Hepatocyte (in vitro differentiated cells): ENCODE results near the gene STAT4. TPM values are rescaled to one million over a fixed set of nuclear protein-coding genes. Genes with fewer than 3 reads are reported as not detected.

Source experiments
- DNase-seq: peaks from one replicate; pipeline ENCODE4 v3.0.0-alpha.2; 2016; ENCODE audit warnings: low spot score
- H2AFZ ChIP-seq: fragments of 200-600 bp; sonication (generic); 2 replicates; pipeline ENCODE4 v1.6.0; 2016; ENCODE audit warnings: antibody characterized with exemption, mild to moderate bottlenecking
- H3K27ac ChIP-seq: fragments of 200-600 bp; sonication (generic); 2 replicates; pipeline ENCODE4 v1.5.1; 2016; ENCODE audit warnings: mild to moderate bottlenecking
- H3K27me3 ChIP-seq: fragments of 200-600 bp; sonication (generic); 2 replicates; pipeline ENCODE4 v1.6.1; 2016
- H3K36me3 ChIP-seq: fragments of 200-600 bp; sonication (generic); replicated peaks from 2 replicates; pipeline ENCODE4 v1.5.1; 2016; ENCODE audit warnings: low read depth; ENCODE audit not compliant: insufficient read depth
- H3K4me1 ChIP-seq: fragments of 200-600 bp; sonication (generic); 2 replicates; pipeline ENCODE4 v1.5.1; 2016; ENCODE audit warnings: mild to moderate bottlenecking, moderate library complexity; ENCODE audit not compliant: insufficient read depth
- H3K4me2 ChIP-seq: fragments of 200-600 bp; sonication (generic); 2 replicates; pipeline ENCODE4 v1.6.0; 2016
- H3K4me3 ChIP-seq: fragments of 200-600 bp; sonication (generic); 2 replicates; pipeline ENCODE4 v1.5.1; 2016; ENCODE audit warnings: mild to moderate bottlenecking
- H3K79me2 ChIP-seq: fragments of 200-600 bp; sonication (generic); 2 replicates; pipeline ENCODE4 v1.6.0; 2017; ENCODE audit warnings: mild to moderate bottlenecking
- H3K9me2 ChIP-seq: fragments of 200-600 bp; sonication (generic); replicated peaks from 2 replicates; pipeline ENCODE4 v1.6.0; 2017; ENCODE audit warnings: mild to moderate bottlenecking; ENCODE audit not compliant: insufficient read depth
- H3K9me3 ChIP-seq: fragments of 200-600 bp; sonication (generic); 2 replicates; pipeline ENCODE4 v1.5.1; 2016; ENCODE audit warnings: low read depth, mild to moderate bottlenecking
- H4K20me1 ChIP-seq: fragments of 200-600 bp; sonication (generic); 2 replicates; pipeline ENCODE4 v1.6.0; 2016; ENCODE audit warnings: mild to moderate bottlenecking; ENCODE audit not compliant: insufficient read depth, poor library complexity, severe bottlenecking
- CTCF ChIP-seq: fragments of 200-600 bp; sonication (generic); IDR thresholded peaks from 2 replicates; pipeline ENCODE4 v1.5.1; 2016; ENCODE audit warnings: antibody characterized with exemption, mild to moderate bottlenecking; ENCODE audit not compliant: poor library complexity
- EZH2 ChIP-seq: fragments of 200-600 bp; sonication (generic); IDR thresholded peaks from 2 replicates; pipeline ENCODE4 v1.6.1; 2016; ENCODE audit warnings: antibody characterized with exemption, mild to moderate bottlenecking, borderline replicate concordance
- EZH2phosphoT487 ChIP-seq: fragments of 200-600 bp; sonication (generic); IDR thresholded peaks from one replicate; pipeline ENCODE4 v1.6.1; 2018; ENCODE audit warnings: antibody characterized with exemption, mild to moderate bottlenecking, low read depth, moderate library complexity; ENCODE audit not compliant: unreplicated experiment, severe bottlenecking
- WGBS: methylation state at CpG from one replicate; pipeline ENCODE4 v1.1.6; 2016; ENCODE audit warnings: low lambda C conversion rate; ENCODE audit errors: missing lambda C conversion rate; 5-methylcytosine and 5-hydroxymethylcytosine counted together
- polyA plus RNA-seq: library from polyadenylated mRNA; unstranded; fragments of >200 nt; fragmentation: Nextera tagmentation; extraction: Ambion mirVana; gene quantifications from 2 replicates; pipeline ENCODE4 v1.2.1, GENCODE V29; 2016
- total RNA-seq: library from RNA; depleted of rRNA; stranded (reverse); fragments of >200 nt; gene quantifications from 2 replicates; pipeline ENCODE4 v1.2.3, GENCODE V29; 2014

STAT4 gene
- total and polyA plus RNA-seq, 2 experiments from 2014 or later: 1.6 to 6.6 TPM

GRCh38 chr2:190994148-190994547 lies 156.6 kb downstream of the STAT4 start:
- Histone ChIP-seq H3K79me2 (no peaks in the 10 kb centered on the region), H3K9me3 (no peaks in the 10 kb centered on the region), H3K4me2 (no peak overlapping the region), H2AFZ (no peak overlapping the region), H3K4me1 (no peaks in the 10 kb centered on the region), H3K36me3 (no peaks in the 10 kb centered on the region), H3K4me3 (no peak overlapping the region), H3K27ac (no peak overlapping the region), H3K9me2 (no peaks in the 10 kb centered on the region), H3K27me3 (no peaks in the 10 kb centered on the region), H4K20me1 (no peaks in the 10 kb centered on the region)
- no peak for DNase-seq
- TF ChIP-seq CTCF: no peak
- no peak for TF ChIP-seq EZH2phosphoT487
- no peak for TF ChIP-seq EZH2
- over 99% methylated on average over 7 of the region's 7 CpGs for WGBS

- Histone ChIP-seq H2AFZ (no peak overlapping the region), H3K27ac (no peak overlapping the region), H4K20me1 (no peaks in the 10 kb centered on the region), H3K4me3 (no peak overlapping the region), H3K27me3 (no peaks in the 10 kb centered on the region), H3K79me2 (no peaks in the 10 kb centered on the region), H3K4me1 (no peaks in the 10 kb centered on the region), H3K9me3 (no peaks in the 10 kb centered on the region), H3K4me2 (no peak overlapping the region), H3K9me2 (no peaks in the 10 kb centered on the region), H3K36me3 (no peaks in the 10 kb centered on the region)
- no peak for DNase-seq
- 96% methylated on average over 6 of the region's 6 CpGs for WGBS
- TF ChIP-seq CTCF (no peak), EZH2 (no peak), EZH2phosphoT487 (no peak)
Measured at GRCh38 chr2:190993292-190993643, 157.5 kb downstream of the STAT4 start.

GRCh38 chr2:190990132-190990531 lies 160.7 kb downstream of the STAT4 start:
- 91% methylated on average over 6 of the region's 6 CpGs for WGBS
- TF ChIP-seq EZH2: no peak
- Histone ChIP-seq H3K4me1 (no peaks in the 10 kb centered on the region), H3K36me3 (peaks cover 4% of the 10 kb centered on the region), H3K9me3 (no peaks in the 10 kb centered on the region), H4K20me1 (no peaks in the 10 kb centered on the region), H3K9me2 (no peaks in the 10 kb centered on the region), H3K27ac (no peak overlapping the region), H3K4me2 (no peak overlapping the region), H3K27me3 (no peaks in the 10 kb centered on the region), H2AFZ (no peak overlapping the region), H3K79me2 (no peaks in the 10 kb centered on the region), H3K4me3 (no peak overlapping the region)
- no peak for DNase-seq

GRCh38 chr2:190988910-190989309 lies 161.9 kb downstream of the STAT4 start:
- Histone ChIP-seq H3K27me3 (no peaks in the 10 kb centered on the region), H3K27ac (no peak overlapping the region), H3K4me2 (no peak overlapping the region), H3K4me3 (no peak overlapping the region), H3K9me2 (no peaks in the 10 kb centered on the region), H2AFZ (no peak overlapping the region), H3K4me1 (no peaks in the 10 kb centered on the region), H4K20me1 (no peaks in the 10 kb centered on the region), H3K9me3 (no peaks in the 10 kb centered on the region), H3K79me2 (no peaks in the 10 kb centered on the region), H3K36me3 (peaks cover 4% of the 10 kb centered on the region)
- 94% methylated on average over 3 of the region's 3 CpGs for WGBS
- DNase-seq: no peak
- no peak for TF ChIP-seq EZH2
- TF ChIP-seq CTCF: no peak
- no peak for TF ChIP-seq EZH2phosphoT487
